Mucosa of gallbladder (tissue), 1 donor: ENCODE results near the gene MAT2B. TPM values are rescaled to one million over a fixed set of nuclear protein-coding genes. Genes with fewer than 3 reads are reported as not detected.
A peak's percentile ranks its signal among the peaks of the same experiment; 100 is the strongest.

Experiments
- DNase-seq: peaks from one replicate; pipeline ENCODE4 v3.0.0-alpha.2; 2020; ENCODE audit warnings: low spot score
- total RNA-seq: library from RNA; stranded (reverse); gene quantifications from one replicate; pipeline ENCODE4 v1.2.1, GENCODE V29; 2021
- donor health status: DM: no; HTN: no; CAD: no.

MAT2B gene
- total RNA-seq: 65.3 TPM

DNA sequence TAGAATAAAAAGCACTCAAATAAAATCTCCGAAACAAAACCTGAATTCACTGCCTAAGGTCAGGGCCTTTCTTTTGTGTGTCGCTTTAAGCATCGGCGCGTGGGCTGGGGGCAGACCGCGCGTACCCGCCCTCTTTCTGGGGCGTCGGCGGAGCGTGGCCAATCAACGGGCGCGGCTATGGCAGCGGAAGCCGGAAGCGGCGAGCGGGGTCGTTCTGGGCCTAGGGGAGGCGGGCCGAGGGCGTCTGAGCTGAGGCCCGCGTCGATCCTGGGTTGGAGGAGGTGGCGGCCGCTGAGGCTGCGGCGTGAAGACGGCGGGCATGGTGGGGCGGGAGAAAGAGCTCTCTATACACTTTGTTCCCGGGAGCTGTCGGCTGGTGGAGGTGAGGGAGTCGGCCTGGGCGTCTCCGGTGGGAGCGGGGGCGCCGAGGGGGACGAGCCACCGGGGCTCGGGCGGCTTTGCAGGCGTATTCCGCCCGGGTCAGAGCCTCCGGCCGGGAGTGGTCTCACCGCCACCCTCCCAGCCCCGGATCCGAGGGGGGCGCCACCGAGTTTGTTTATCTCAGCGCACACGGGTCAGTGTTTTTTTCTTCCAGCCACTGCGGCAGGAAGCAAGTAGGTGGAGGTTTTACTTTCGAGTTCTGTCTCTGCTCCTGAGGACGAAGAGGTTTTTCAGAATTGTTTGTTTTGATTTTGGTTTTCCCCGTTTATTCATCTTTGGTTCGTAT is at the start of gene MAT2B:
Gene MAT2B (plus strand): TSS at position 252 of the 727 bp plus-strand sequence. CDS start 68 bp downstream, at position 320.
- peak; percentile 95 for DNase-seq

DNA sequence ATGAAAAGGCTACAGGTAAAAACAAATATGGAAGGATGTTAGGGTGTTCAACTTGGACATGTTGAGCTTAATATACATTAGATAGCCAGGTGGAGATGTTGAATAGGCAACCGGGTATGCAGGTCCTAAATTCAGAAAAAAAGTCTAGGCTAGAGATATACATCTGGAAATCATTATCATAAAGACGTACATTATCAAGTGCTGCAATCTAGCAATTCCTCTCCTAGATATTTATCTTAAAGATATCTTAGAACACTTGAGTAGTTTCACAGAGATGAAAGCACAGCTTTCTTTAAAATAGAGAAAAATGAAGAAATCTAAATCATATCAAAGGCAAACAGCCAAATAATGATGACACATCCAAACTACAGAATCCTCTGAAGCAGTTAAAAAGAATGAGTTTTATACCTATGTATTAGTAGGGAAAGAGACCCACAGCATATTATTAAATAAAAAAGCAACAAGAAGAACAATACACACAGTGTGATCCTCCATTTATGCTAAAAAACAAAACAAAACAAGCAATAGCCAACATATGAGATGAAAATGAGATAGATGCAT is 49.3 kb upstream of the MAT2B start:
- DNase-seq: no peak

DNA sequence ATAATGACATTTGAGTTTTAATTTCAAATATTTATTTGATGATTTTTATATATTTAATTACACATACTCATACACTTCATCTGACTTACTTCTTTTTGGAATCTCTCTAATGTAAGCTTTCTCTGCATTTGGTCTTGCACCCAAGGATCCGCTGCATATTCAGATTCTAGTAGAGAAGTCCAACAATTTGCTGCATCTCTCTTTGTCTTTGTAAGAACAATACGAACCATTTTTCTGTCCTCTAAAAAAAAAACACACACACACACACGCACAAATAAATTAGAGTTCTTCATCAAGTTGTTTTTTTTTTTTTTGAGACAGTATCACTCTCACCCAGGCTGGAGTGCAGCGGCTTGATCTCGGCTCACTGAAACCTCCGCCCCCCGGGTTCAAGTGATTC is 48.6 kb upstream of the MAT2B start:
- no peak for DNase-seq

GRCh38 chr5:163458778-163459385 is 46.5 kb upstream of the MAT2B start:
- no peak for DNase-seq

DNA sequence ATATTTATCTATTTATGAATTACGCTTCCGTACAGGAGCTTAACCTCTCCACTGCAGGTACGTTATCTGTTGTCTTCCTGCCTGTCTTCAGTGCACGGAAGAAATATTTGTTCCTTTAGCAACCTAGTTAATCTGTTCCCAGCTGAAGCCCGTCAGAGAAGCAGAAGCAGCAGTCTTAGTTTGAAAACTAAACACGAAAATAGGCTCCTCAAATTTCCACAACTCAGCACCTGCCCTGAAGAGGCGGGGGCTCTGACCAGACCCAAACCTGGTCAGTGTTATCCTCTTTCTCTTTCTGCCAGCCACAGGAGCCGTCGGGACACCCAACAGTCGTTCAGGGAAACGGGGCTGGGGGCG is 46.0 kb upstream of the MAT2B start:
- no peak for DNase-seq

DNA sequence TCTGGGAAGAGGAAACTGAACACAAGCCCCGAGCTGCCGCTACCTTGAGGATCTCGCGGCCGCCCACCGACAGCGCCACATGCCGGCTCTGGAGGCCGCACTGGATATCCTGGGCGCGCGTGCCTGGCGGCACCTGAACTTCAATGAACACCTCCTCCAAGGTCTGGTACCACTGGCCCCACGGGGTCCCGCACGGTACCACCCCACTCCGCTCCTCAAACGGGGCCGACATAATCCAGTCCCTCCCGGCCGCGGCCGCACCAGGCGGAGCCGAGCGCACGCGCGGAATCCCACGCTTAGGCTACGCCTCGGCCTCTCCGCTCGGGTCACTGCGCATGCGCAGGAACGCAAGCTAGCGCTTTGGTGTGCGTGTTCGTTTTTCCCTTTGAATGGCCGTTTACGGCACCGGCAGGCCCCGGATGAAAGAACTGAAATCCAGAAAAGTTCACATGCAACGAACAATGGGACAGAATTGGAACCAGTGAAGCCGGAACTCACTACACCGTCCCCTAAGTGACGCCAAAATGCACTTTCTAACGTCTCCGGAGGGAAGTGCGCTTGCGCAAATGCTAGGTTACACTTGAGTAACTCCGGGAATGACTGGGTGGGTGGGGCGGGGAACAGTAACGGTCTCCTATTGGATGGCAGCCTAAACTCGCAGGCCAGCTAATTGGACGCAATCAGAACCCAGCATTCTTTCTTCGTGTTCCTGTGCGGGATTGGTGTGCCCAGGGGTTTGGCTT is 45.4 kb upstream of the MAT2B start, which contains the start of gene NUDCD2:
Gene NUDCD2 (minus strand): TSS at position 284 of the 743 bp plus-strand sequence. CDS start 52 bp downstream, at position 232.
- peak; percentile 97 for DNase-seq

DNA sequence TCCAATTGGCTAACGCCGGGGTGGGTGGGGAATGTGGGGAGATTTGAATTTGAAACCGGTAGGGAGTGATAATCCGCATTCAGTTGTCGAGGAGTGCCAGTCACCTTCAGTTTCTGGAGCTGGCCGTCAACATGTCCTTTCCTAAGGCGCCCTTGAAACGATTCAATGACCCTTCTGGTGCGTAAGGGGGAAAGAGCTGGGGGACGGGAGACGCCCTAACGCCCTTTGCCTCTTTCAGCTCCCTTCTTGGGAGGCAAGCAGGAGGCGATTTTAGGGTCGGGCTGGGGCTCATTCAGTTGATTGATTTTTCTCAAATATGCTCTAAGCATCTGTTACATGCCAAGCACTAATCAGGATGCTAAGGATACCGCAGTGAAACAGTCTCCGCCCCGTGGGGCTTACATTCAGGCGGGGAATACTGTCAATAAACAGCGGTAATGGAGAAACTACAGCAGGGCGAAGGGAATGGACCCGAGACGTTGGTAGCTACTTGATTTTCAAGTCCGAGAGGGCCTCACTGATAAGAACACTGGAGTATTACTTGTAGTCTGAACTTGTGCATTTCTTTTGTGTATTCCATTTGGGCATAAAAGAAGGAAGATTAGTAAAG is 44.8 kb upstream of the MAT2B start, which contains the start of gene HMMR:
Gene HMMR (plus strand): TSS at position 71 of the 610 bp plus-strand sequence. CDS start 61 bp downstream, at position 132.
- DNase-seq: no peak

DNA sequence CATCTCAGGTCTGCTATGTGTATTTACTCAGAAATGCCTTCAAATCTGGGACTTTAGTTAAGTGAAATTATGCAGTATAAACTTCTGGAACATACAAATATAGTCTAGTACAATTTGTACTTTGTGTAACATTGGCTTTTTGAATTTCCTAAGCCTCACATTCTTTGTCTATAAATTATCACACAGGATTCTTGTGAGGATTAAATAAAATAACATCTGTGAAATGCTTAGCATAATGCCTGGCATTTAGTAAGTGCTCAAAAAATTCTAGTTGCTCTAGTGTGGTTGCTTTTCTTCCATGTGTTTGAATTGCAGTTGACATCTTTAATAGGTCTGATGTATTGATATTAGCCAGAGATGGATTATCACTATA is 42.4 kb upstream of the MAT2B start:
- no peak for DNase-seq

- no peak for DNase-seq
Measured at GRCh38 chr5:163467682-163468081, 37.7 kb upstream of the MAT2B start.

- no peak for DNase-seq
Measured at GRCh38 chr5:163473635-163474243, 31.7 kb upstream of the MAT2B start.

GRCh38 chr5:163475411-163475810 is 30.0 kb upstream of the MAT2B start:
- DNase-seq: no peak

- DNase-seq: no peak
Measured at GRCh38 chr5:163478126-163478981, 27.1 kb upstream of the MAT2B start.

DNA sequence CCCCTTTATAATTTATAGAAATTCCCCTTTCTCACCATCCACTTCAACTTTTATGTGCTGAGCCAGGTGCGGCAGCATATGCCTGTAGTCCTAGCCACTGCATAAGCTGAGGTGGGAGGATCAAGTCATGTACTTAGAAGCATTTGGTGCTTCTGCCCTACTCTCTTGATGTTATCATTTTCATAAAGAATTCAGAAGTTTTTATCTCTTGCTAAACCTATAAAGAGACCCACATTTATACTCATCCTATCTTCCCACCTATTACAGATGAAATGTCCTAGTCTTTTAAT is 26.5 kb upstream of the MAT2B start:
- no peak for DNase-seq

DNA sequence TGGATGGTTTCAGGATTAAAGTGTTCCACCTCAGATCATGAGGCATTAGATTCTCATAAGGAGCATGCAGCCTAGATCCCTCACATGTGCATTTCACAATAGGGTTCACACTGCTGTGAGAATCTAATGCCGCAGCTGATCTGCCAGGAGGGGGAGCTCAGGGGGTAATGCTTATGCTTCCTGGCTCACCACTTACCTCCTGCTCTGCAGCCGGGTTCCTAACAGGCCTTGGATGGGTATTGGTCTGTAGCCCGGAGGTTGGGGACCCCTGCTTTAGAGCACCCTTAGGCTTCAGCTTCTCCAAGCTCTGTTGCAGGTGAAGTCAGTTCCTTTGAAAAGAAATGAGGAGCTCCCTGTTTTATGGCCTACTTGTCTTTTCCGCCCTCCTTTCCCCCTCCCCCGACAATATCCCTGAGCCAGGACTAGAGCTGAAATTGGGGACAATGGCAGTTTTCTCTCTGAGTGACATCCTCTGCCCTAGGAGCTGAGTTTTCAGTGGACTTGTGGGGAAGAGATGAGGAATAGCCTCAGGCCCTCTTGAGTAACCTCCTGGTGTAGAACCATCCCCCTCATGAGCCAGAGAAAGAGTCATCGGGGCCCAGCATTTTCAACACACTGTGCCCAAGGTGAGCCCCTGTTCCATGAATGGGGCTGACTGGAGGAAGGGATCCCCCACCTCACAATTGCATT is 16.2 kb upstream of the MAT2B start:
- no peak for DNase-seq

DNA sequence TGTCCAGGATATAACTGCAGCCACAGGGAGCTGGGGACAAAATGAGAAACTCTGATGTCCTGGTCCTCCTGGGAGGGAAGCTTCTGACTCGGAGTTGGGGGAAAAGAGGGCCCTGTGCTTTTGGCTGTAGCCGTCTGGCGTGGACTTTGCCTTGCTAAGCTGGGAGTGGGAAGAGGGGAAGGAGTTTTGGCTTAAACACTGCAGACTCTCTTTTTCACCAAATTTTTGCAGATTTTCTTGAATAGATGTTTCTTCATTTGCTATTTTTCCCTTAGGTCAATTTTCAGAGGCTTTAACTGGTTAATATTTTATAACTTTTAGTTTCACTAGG is 15.7 kb upstream of the MAT2B start:
- DNase-seq: no peak

GRCh38 chr5:163496286-163496685 is 9.1 kb upstream of the MAT2B start:
- no peak for DNase-seq

GRCh38 chr5:163497315-163497714 is 8.1 kb upstream of the MAT2B start:
- no peak for DNase-seq

- DNase-seq: no peak
Measured at GRCh38 chr5:163498886-163499285, 6.5 kb upstream of the MAT2B start.

GRCh38 chr5:163502521-163502920 is 2.9 kb upstream of the MAT2B start:
- DNase-seq: no peak
